ENCODE results near the gene S100A1. TPM values are rescaled to one million over a fixed set of nuclear protein-coding genes. Genes with fewer than 3 reads are reported as not detected.

S100A1 gene
- total and polyA plus RNA-seq, 2 of the 13 experiments (the other 11 are each of a cell fraction or from before 2014, with no cell fraction given) = 120 to 251 TPM

DNA sequence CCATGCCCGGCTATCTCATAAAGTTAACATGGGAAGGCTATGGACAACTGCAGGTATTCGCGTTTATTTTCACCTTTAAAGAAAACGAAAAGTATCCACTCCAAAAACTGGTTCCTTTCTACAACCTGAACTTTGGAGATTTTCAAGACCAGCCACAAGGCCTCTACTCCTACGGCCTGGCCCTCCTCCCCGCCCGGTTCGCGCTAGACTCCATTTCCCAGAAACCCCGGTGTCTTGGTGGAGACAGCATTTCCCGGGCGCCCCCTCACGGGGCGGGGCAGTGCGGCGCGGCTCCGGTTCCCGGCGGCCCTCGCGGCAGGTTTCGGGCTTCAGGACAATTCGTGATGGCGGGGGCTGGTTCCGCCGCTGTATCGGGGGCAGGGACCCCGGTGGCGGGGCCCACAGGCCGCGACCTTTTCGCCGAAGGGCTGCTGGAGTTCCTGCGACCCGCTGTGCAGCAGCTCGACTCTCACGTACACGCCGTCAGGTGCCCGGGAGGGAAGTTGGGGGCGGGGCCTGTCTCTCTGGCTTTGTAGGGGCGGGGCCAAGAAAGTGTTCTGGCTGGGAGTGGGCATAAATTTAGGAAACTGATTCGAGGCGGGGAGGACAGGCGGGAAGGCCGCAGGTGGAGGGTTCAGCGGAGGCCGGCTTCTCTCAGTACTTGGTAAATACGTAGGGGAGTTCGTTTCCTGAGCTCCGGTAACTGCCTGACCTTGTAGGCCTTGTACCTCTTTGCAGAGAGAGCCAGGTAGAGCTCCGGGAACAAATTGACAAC is 30.4 kb downstream of the S100A1 start, which contains the start of gene SNAPIN (continued):
- TF ChIP-seq, protein P1, sequence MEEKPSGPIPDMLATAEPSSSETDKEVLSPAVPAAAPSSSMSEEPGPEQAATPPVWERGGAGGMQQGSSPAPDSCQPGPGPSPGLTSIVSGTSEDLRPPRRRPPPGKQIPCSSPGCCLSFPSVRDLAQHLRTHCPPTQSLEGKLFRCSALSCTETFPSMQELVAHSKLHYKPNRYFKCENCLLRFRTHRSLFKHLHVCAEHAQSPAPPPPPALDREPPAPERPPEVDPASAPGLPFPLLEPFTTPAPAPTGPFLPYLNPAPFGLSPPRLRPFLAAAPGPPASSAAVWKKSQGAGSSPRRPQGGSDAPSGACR (CRISPR knock-in tag; IDR thresholded peaks at IDR 0.05) = peak; percentile 89; the same call in 1 of the 2 replicates
- TF ChIP-seq, protein P2, sequence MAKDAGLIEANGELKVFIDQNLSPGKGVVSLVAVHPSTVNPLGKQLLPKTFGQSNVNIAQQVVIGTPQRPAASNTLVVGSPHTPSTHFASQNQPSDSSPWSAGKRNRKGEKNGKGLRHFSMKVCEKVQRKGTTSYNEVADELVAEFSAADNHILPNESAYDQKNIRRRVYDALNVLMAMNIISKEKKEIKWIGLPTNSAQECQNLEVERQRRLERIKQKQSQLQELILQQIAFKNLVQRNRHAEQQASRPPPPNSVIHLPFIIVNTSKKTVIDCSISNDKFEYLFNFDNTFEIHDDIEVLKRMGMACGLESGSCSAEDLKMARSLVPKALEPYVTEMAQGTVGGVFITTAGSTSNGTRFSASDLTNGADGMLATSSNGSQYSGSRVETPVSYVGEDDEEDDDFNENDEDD (CRISPR knock-in tag; IDR thresholded peaks at IDR 0.05; ENCODE audit: borderline replicate concordance) = peak; percentile 63; the same call in 1 of the 2 replicates
- TF ChIP-seq HNRNPUL1 (IDR thresholded peaks at IDR 0.05; ENCODE audit: low read depth, low read length) (no peak), MAFK (conservative IDR thresholded peaks at IDR 0.05 in 1 of 2, IDR thresholded peaks at IDR 0.05 in 1 of 2; ENCODE audit: low read length in 2 of 2) (no peak), CEBPZ (IDR thresholded peaks at IDR 0.05; ENCODE audit: low read length) (no peak), MED13 (CRISPR knock-in tag; IDR thresholded peaks at IDR 0.05) (peak; percentile 60; the same call in 1 of the 2 replicates), ELK4 (CRISPR knock-in tag; IDR thresholded peaks at IDR 0.05; ENCODE audit: borderline replicate concordance) (0 out of 2 replicates have a peak, but pooled peaks have one; percentile 22), ZNF10 (CRISPR knock-in tag; IDR thresholded peaks at IDR 0.05; ENCODE audit: borderline replicate concordance, low read depth) (no peak), DDIT3 (CRISPR knock-in tag; IDR thresholded peaks at IDR 0.05) (no peak), GABPA (IDR thresholded peaks at IDR 0.05; ENCODE audit: low read depth, low read length) (peak; percentile 48; the same call in 1 of the 2 replicates), GABPA (CRISPR knock-in tag; IDR thresholded peaks at IDR 0.05; ENCODE audit: low read depth) (peak; percentile 82), PAWR (CRISPR knock-in tag; IDR thresholded peaks at IDR 0.05; ENCODE audit: borderline replicate concordance) (no peak), MTA1 (CRISPR knock-in tag; IDR thresholded peaks at IDR 0.05; ENCODE audit: borderline replicate concordance) (peak; percentile 36; the same call in 1 of the 2 replicates)
- TF ChIP-seq, protein P3, sequence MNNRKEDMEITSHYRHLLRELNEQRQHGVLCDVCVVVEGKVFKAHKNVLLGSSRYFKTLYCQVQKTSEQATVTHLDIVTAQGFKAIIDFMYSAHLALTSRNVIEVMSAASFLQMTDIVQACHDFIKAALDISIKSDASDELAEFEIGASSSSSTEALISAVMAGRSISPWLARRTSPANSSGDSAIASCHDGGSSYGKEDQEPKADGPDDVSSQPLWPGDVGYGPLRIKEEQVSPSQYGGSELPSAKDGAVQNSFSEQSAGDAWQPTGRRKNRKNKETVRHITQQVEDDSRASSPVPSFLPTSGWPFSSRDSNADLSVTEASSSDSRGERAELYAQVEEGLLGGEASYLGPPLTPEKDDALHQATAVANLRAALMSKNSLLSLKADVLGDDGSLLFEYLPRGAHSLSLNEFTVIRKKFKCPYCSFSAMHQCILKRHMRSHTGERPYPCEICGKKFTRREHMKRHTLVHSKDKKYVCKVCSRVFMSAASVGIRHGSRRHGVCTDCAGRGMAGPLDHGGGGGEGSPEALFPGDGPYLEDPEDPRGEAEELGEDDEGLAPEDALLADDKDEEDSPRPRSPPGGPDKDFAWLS (CRISPR knock-in tag; IDR thresholded peaks at IDR 0.05; ENCODE audit: borderline replicate concordance) = no peak
- TF ChIP-seq, protein P4, sequence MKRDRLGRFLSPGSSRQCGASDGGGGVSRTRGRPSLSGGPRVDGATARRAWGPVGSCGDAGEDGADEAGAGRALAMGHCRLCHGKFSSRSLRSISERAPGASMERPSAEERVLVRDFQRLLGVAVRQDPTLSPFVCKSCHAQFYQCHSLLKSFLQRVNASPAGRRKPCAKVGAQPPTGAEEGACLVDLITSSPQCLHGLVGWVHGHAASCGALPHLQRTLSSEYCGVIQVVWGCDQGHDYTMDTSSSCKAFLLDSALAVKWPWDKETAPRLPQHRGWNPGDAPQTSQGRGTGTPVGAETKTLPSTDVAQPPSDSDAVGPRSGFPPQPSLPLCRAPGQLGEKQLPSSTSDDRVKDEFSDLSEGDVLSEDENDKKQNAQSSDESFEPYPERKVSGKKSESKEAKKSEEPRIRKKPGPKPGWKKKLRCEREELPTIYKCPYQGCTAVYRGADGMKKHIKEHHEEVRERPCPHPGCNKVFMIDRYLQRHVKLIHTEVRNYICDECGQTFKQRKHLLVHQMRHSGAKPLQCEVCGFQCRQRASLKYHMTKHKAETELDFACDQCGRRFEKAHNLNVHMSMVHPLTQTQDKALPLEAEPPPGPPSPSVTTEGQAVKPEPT (CRISPR knock-in tag; IDR thresholded peaks at IDR 0.05; ENCODE audit: low read depth) = no peak
